Measurements from ENCODE around the gene USP46.

DNA sequence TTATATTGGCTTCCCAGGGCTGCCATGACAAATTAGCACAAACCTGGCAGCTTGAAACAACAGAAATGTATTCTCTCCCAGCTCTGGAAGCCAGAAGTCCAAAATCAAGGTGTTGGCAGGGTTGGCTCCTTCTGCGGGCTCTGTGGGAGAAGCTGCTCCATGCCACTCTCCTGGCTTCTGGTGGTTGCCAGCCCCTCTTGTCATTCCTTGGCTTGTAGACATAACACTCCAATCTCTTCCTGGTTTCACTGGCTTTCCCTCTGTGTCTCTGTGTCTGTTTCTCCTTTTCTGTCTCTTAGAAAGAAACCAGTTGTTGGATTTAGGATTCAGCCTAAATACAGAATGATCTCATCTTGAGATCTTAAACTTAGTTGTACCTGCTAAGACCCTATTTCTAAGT is 85.5 kb downstream of the USP46 start:
- TF ChIP-seq, protein P1, sequence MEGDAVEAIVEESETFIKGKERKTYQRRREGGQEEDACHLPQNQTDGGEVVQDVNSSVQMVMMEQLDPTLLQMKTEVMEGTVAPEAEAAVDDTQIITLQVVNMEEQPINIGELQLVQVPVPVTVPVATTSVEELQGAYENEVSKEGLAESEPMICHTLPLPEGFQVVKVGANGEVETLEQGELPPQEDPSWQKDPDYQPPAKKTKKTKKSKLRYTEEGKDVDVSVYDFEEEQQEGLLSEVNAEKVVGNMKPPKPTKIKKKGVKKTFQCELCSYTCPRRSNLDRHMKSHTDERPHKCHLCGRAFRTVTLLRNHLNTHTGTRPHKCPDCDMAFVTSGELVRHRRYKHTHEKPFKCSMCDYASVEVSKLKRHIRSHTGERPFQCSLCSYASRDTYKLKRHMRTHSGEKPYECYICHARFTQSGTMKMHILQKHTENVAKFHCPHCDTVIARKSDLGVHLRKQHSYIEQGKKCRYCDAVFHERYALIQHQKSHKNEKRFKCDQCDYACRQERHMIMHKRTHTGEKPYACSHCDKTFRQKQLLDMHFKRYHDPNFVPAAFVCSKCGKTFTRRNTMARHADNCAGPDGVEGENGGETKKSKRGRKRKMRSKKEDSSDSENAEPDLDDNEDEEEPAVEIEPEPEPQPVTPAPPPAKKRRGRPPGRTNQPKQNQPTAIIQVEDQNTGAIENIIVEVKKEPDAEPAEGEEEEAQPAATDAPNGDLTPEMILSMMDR (IDR thresholded peaks at IDR 0.05), result no peak
- TF ChIP-seq POLR2A (IDR thresholded peaks at IDR 0.05), result no peak
